Astrocyte of the cerebellum (primary cell): Measurements from ENCODE around the gene C6orf163.

Source experiments
- DNase-seq: peaks from one replicate; pipeline ENCODE4 v3.0.0-alpha.2; 2011; ENCODE audit warnings: low read depth
- H3K4me3 ChIP-seq: 2 replicates; pipeline ENCODE4 v1.5.1; 2011; ENCODE audit warnings: mild to moderate bottlenecking, low read depth, low read length, moderate library complexity
- CTCF ChIP-seq: IDR thresholded peaks from 2 replicates; pipeline ENCODE4 v1.5.1; 2012; ENCODE audit warnings: low read length, low read depth, moderate library complexity, mild to moderate bottlenecking; ENCODE audit errors: missing control alignments
- in situ Hi-C: cut with HindIII; loops from 2 replicates; pipeline ENCODE4 v1.10.0; 2017; ENCODE audit warnings: low sequenced_read_pairs

The C6orf163 gene

GRCh38 chr6:87340230-87340629 lies 4.4 kb upstream of the C6orf163 start:
- in situ Hi-C loops, result no loop called here
- no peak for DNase-seq
- no peak overlapping the region for H3K4me3 ChIP-seq
- no peak for TF ChIP-seq CTCF

GRCh38 chr6:87341158-87341557 lies 3.5 kb upstream of the C6orf163 start:
- TF ChIP-seq CTCF, result no peak
- in situ Hi-C loops, result no loop called here
- no peak for DNase-seq
- no peak overlapping the region for H3K4me3 ChIP-seq

GRCh38 chr6:87341899-87342298 lies 2.7 kb upstream of the C6orf163 start:
- in situ Hi-C loops, result no loop called here
- H3K4me3 ChIP-seq, result no peak overlapping the region
- no peak for TF ChIP-seq CTCF
- DNase-seq, result no peak

- no peak for DNase-seq
- no peak for TF ChIP-seq CTCF
- in situ Hi-C loops, result no loop called here
- H3K4me3 ChIP-seq, result no peak overlapping the region
These were observed 1.8 kb upstream of the C6orf163 start for GRCh38 chr6:87342829-87343228.

GRCh38 chr6:87346700-87347099 lies 2.1 kb downstream of the C6orf163 start:
- in situ Hi-C loops, result no loop called here
- TF ChIP-seq CTCF, result no peak
- no peak overlapping the region for H3K4me3 ChIP-seq
- DNase-seq, result no peak

- TF ChIP-seq CTCF, result no peak
- H3K4me3 ChIP-seq, result no peak overlapping the region
- DNase-seq, result no peak
- in situ Hi-C loops, result no loop called here
These were observed 5.3 kb downstream of the C6orf163 start for GRCh38 chr6:87349896-87350295.

GRCh38 chr6:87350516-87350915 lies 5.9 kb downstream of the C6orf163 start:
- DNase-seq, result no peak
- no peak for TF ChIP-seq CTCF
- in situ Hi-C loops, result no loop called here
- no peak overlapping the region for H3K4me3 ChIP-seq
